ENCODE measurements around the gene SPATA31C1.

The SPATA31C1 gene

GRCh38 chr9:87882627-87883026, 35.1 kb upstream of the SPATA31C1 start, which contains the start of gene SPATA31E1:
TSS of gene SPATA31E1 (plus strand) at chr9:87882877. CDS start at chr9:87882892, 15 bp downstream.
- Histone ChIP-seq H3K4me1 (ENCODE audit: insufficient read depth, insufficient read length) (peaks cover 11% of the 10 kb centered on the region), H3K27me3 (ENCODE audit: insufficient read depth, insufficient read length) (no peaks in the 10 kb centered on the region), H3K9me3 (ENCODE audit: insufficient read depth, low read length) (peaks cover 12% of the 10 kb centered on the region; the same call in 1 of the 2 replicates), H3K9ac (ENCODE audit: insufficient read length, low read depth) (no peak within 1 kb of the TSS), H3K36me3 (ENCODE audit: insufficient read depth, insufficient read length, low read length) (no peaks in the 10 kb centered on the region), H3K4me3 (ENCODE audit: insufficient read length, low read depth) (no peak within 1 kb of the TSS)
- TF ChIP-seq ZNF274 (IDR thresholded peaks at IDR 0.05; ENCODE audit: low read depth, low read length) (no peak), YY1 (IDR thresholded peaks at IDR 0.05; ENCODE audit: insufficient read depth, insufficient read length) (no peak), SUZ12 (IDR thresholded peaks at IDR 0.05; ENCODE audit: extremely low read depth, insufficient read depth, insufficient read length) (no peak)
- no peak for DNase-seq (ENCODE audit: low read depth, low spot score)

- Histone ChIP-seq H3K36me3 (ENCODE audit: insufficient read depth, insufficient read length, low read length) (no peaks in the 10 kb centered on the region), H3K4me3 (ENCODE audit: insufficient read length, low read depth) (no peak overlapping the region), H3K27me3 (ENCODE audit: insufficient read depth, insufficient read length) (no peaks in the 10 kb centered on the region), H3K9me3 (ENCODE audit: insufficient read depth, low read length) (peaks cover 6% of the 10 kb centered on the region; the same call in 1 of the 2 replicates), H3K4me1 (ENCODE audit: insufficient read depth, insufficient read length) (peaks cover 11% of the 10 kb centered on the region), H3K9ac (ENCODE audit: insufficient read length, low read depth) (no peak overlapping the region)
- no peak for TF ChIP-seq ZNF274 (IDR thresholded peaks at IDR 0.05; ENCODE audit: low read depth, low read length)
- TF ChIP-seq YY1 (IDR thresholded peaks at IDR 0.05; ENCODE audit: insufficient read depth, insufficient read length): no peak
- no peak for TF ChIP-seq SUZ12 (IDR thresholded peaks at IDR 0.05; ENCODE audit: extremely low read depth, insufficient read depth, insufficient read length)
- no peak for DNase-seq (ENCODE audit: low read depth, low spot score)
Observed at GRCh38 chr9:87883274-87883673, 34.5 kb upstream of the SPATA31C1 start.

- no peak overlapping the region for H3K4me3 ChIP-seq (ENCODE audit: insufficient read length, low read depth)
Observed at GRCh38 chr9:87883990-87884389, 33.8 kb upstream of the SPATA31C1 start.

GRCh38 chr9:87884578-87885459, 32.9 kb upstream of the SPATA31C1 start:
- H3K9me3 ChIP-seq (ENCODE audit: insufficient read depth, low read length): no peaks in the 10 kb centered on the region
- no peak for DNase-seq (ENCODE audit: low read depth, low spot score)
- TF ChIP-seq YY1 (IDR thresholded peaks at IDR 0.05; ENCODE audit: insufficient read depth, insufficient read length): no peak
- TF ChIP-seq SUZ12 (IDR thresholded peaks at IDR 0.05; ENCODE audit: extremely low read depth, insufficient read depth, insufficient read length): no peak
- no peak for TF ChIP-seq ZNF274 (IDR thresholded peaks at IDR 0.05; ENCODE audit: low read depth, low read length)
- peaks cover 11% of the 10 kb centered on the region for H3K4me1 ChIP-seq (ENCODE audit: insufficient read depth, insufficient read length)
- H3K9ac ChIP-seq (ENCODE audit: insufficient read length, low read depth): no peak overlapping the region
- no peaks in the 10 kb centered on the region for H3K36me3 ChIP-seq (ENCODE audit: insufficient read depth, insufficient read length, low read length)
- H3K4me3 ChIP-seq (ENCODE audit: insufficient read length, low read depth): no peak overlapping the region
- H3K27me3 ChIP-seq (ENCODE audit: insufficient read depth, insufficient read length): no peaks in the 10 kb centered on the region

More at GRCh38 chr9:87883990-87884389, 33.8 kb upstream of the SPATA31C1 start:
- peak; percentile 44 for DNase-seq (ENCODE audit: low read depth, low spot score)
- Histone ChIP-seq H3K4me1 (ENCODE audit: insufficient read depth, insufficient read length) (peaks cover 11% of the 10 kb centered on the region), H3K27me3 (ENCODE audit: insufficient read depth, insufficient read length) (no peaks in the 10 kb centered on the region), H3K9ac (ENCODE audit: insufficient read length, low read depth) (no peak overlapping the region), H3K36me3 (ENCODE audit: insufficient read depth, insufficient read length, low read length) (no peaks in the 10 kb centered on the region), H3K9me3 (ENCODE audit: insufficient read depth, low read length) (no peaks in the 10 kb centered on the region)
- TF ChIP-seq SUZ12 (IDR thresholded peaks at IDR 0.05; ENCODE audit: extremely low read depth, insufficient read depth, insufficient read length): no peak

GRCh38 chr9:87885484-87886189, 32.1 kb upstream of the SPATA31C1 start:
- no peak for TF ChIP-seq SUZ12 (IDR thresholded peaks at IDR 0.05; ENCODE audit: extremely low read depth, insufficient read depth, insufficient read length)
- no peak for TF ChIP-seq YY1 (IDR thresholded peaks at IDR 0.05; ENCODE audit: insufficient read depth, insufficient read length)
- no peak for TF ChIP-seq ZNF274 (IDR thresholded peaks at IDR 0.05; ENCODE audit: low read depth, low read length)
- Histone ChIP-seq H3K9me3 (ENCODE audit: insufficient read depth, low read length) (no peaks in the 10 kb centered on the region), H3K4me1 (ENCODE audit: insufficient read depth, insufficient read length) (peaks cover 11% of the 10 kb centered on the region), H3K36me3 (ENCODE audit: insufficient read depth, insufficient read length, low read length) (no peaks in the 10 kb centered on the region), H3K4me3 (ENCODE audit: insufficient read length, low read depth) (no peak overlapping the region), H3K27me3 (ENCODE audit: insufficient read depth, insufficient read length) (no peaks in the 10 kb centered on the region), H3K9ac (ENCODE audit: insufficient read length, low read depth) (no peak overlapping the region)
- DNase-seq (ENCODE audit: low read depth, low spot score): no peak

- Histone ChIP-seq H3K9me3 (ENCODE audit: insufficient read depth, low read length) (no peaks in the 10 kb centered on the region), H3K4me3 (ENCODE audit: insufficient read length, low read depth) (no peak overlapping the region), H3K9ac (ENCODE audit: insufficient read length, low read depth) (no peak overlapping the region), H3K27me3 (ENCODE audit: insufficient read depth, insufficient read length) (no peaks in the 10 kb centered on the region), H3K4me1 (ENCODE audit: insufficient read depth, insufficient read length) (peaks cover 11% of the 10 kb centered on the region), H3K36me3 (ENCODE audit: insufficient read depth, insufficient read length, low read length) (no peaks in the 10 kb centered on the region)
- TF ChIP-seq YY1 (IDR thresholded peaks at IDR 0.05; ENCODE audit: insufficient read depth, insufficient read length) (no peak), SUZ12 (IDR thresholded peaks at IDR 0.05; ENCODE audit: extremely low read depth, insufficient read depth, insufficient read length) (no peak), ZNF274 (IDR thresholded peaks at IDR 0.05; ENCODE audit: low read depth, low read length) (no peak)
- no peak for DNase-seq (ENCODE audit: low read depth, low spot score)
Observed at GRCh38 chr9:87886210-87886932, 31.4 kb upstream of the SPATA31C1 start.
